Right renal cortex interstitium (tissue), 3 donors: ENCODE measurements around the gene ZNRF1. TPM values are rescaled to one million over a fixed set of nuclear protein-coding genes. Genes with fewer than 3 reads are reported as not detected.

Source experiments
- DNase-seq, 3 donors: peaks; one replicate each; pipeline ENCODE4 v3.0.0-alpha.2; 2013; ENCODE audit warnings: low read depth in 3 of 3, low spot score in 2 of 3
- polyA plus RNA-seq, 3 donors: library from polyadenylated mRNA; unstranded; fragments of 120-200 nt; gene quantifications; one replicate each; pipeline ENCODE4 v1.2.1, GENCODE V29; 2013; ENCODE audit not compliant: insufficient read length in 3 of 3

ZNRF1 gene
- polyA plus RNA-seq, 3 donors, result 28.7 to 29.0 (median 28.7) TPM

DNA sequence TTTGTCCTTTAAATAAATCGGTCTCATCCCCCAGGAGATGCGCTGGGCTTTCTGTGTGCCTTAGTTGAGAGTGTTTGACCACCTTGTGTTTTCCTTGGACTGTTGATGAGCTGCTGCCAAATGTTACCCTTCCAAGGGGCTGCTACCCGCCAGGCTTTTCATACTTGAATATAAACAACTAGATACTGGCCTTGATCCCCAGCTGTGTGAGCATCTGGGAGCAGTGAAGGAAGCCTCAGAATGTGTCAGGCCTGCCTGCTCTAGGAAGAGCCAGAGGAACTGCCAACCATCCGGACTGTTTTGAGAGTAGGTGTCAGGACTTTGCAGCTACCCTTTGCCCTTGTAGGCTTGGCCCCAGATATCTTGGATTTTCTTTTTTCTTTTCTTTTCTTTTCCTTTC, 60.0 kb downstream of the ZNRF1 start:
- DNase-seq, result no peak

DNA sequence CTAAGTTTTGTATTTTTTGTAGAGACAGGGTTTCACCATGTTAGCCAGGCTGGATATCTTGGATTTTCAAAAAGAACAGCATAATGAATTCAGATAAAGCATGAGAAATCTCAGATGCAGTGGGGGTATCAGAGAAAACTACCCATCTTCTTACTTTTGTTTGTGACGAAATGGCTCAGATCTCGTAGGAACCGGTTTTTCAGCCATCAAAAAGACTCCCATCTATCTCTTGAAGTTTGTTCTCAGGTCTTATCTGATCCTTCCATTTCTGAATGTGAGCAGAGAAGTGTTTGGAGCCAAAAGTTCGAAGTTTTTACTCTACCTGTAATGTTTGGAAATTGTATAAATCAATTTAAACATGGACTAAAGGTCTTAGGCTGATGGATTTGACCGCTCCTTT, 60.6 kb downstream of the ZNRF1 start:
- no peak for DNase-seq

DNA sequence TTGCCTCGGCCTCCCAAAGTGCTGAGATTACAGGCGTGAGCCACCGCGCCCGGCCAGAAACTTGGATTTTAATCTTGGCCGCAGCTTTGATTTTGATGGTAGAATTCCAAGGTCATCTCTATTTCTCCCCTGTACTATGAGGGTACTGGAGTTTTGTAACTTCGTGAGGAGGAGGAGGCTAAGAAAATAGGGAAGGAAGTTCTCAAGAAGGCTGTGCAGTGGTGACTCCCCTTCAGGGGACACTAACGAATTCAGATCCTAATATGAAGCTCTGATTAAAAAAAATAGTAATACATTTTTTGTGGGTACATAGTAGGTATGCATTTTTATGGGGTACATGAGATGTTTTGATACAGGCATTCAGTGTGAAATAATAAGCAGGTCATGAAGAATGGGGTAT, 61.9 kb downstream of the ZNRF1 start:
- no peak for DNase-seq

DNA sequence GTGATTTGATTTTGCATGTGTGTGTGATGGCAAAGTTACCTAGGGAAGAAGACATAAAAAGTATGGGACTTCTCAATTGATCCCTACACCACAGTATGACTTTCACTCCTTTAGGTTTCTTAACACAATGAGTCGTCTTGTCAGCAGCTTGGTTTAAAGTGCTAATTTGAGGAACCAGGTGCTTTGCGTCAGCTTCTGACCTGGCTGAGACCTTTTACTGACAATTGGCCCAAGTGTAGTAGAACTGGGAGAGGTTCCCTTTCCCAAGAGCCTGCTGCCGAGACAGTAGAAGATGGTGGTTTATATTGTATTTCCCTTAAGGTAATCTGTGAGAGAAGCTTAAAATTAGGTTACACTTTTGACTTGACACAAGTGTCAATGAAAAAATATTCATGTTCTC, 62.8 kb downstream of the ZNRF1 start:
- DNase-seq, result no peak

DNA sequence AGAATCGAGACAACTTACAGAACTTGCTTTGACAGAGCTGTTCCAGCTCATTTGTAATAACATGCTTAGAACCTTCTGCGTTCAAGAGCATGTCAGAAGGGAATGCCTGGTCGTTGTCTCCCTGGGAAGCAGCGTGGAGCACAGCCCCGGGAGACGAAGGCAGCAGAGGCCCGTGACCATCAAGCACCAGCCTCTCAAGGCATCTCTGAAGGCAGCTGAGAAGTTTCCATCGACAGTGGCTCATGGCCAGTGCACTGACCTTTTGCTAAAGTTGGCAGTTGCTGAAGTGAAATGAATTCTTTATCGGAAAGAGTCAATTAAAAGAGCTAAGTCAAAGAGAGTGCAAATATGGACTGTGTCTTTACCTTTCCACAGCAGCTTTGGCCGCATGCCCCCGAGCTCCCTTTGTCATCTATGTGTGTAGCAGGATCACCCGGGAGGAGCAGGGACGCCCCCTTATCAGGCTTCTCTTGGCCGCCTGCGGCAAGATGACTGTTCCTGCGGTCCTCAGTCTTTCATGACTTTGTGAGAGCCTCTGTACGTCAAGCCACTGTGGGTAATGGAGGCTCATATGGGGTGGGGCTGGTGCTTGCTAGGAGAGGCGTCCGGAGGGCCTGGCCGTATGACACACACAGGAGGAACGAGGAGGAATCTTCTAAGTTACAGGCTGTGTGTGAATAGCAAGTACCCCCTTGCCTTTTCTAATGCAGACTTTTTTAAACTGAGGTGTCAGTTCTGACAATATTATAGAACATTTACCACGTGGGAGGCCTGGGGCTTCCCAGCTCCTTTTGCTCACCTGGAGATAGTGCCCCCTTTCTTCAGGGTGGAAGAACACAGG, 63.5 kb downstream of the ZNRF1 start:
- no peak for DNase-seq

DNA sequence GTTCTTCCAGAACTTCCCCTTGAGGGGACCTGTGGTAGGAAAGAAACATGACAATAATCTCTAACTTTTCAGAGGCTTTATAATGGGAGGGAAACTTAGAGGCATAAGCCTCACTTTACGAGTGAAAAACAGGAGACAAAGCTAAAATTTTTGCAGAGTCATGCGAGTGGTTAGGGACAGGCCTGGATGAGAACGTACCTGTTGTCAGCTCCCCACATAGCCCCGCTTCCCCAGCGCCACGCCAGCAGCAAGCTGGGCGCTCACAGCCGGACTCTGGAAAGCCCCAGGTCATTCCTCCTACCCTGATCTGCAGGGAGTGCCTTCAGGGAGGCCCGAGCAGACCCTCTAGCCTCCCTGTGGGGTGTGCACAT, 64.1 kb downstream of the ZNRF1 start:
- DNase-seq, result no peak

DNA sequence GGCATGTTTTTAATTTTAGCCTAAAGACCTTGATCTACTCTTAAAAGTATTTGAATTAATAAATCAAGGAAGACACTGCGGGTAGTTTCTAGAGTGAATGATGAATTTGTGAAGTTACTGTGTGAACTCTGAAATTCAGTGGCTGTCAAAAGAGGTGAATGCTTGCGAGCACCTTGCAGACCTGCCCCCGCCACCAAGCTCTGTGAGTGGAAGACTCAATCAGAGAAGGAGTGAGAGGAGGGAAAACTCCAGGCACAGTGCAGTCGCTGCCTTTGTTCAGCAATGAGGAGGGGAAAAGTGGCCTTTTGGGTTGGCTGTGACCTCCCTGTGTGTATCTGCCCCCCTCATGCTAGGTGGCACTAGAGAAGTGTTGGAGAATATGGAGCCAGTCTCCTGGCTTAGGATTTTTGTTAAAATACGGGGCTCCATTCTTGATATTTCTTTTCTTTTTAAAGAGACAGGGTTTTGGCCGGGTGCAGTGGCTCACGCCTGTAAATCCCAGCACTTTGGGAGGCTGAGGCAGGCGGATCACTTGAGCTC, 64.8 kb downstream of the ZNRF1 start:
- no peak for DNase-seq

DNA sequence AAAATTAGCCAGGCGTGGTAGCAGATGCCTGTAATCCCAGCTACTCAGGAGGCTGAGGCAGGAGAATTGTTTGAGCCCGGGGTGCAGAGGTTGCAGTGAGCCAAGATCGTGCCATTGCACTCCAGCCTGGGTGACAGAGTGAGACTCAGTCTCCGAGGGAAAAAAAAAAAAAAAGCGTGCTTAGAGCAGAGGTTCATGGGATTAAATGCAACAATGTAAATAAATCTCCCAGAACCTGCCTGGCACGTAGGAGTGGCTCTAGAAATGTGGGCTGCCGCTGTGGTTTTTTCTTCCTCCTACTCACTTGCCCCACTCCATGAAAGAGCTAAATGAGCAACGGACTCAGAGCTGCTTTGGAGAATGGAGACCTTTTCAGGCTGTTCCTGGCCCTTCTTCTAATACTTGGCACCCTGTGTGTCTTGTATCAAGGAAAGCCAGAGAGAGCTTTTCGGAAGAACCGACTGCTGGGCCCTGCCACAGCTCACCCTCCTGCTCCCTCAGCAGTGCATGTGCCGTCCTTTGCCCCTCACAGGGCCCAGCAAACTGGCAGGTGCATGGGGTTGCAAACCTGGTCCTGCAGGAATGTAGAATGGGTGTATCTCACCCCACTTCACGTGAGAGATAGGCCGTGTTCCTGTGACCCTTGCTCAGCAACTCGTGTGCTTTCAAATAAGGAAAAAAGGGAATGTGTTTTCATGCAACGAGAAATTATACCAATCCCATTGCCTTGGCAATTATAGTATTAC, 65.8 kb downstream of the ZNRF1 start:
- no peak for DNase-seq

DNA sequence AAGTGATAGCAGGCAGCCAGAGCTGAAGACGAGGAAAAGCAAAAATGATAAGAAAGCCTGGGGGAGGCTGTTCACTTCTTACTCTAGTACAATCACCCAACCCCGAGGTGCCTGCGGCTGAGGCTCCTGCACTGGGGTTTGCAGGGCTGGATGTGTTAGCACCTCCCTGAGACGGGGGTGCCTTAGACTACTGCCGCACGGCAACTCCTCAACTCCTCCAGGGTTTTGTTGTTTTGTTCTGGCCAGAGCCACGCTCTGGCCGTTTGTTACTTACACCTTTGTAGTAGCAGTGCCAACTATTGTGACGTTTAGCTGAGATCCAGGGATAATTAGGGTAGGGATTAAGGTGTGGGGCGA, 66.3 kb downstream of the ZNRF1 start:
- no peak for DNase-seq

DNA sequence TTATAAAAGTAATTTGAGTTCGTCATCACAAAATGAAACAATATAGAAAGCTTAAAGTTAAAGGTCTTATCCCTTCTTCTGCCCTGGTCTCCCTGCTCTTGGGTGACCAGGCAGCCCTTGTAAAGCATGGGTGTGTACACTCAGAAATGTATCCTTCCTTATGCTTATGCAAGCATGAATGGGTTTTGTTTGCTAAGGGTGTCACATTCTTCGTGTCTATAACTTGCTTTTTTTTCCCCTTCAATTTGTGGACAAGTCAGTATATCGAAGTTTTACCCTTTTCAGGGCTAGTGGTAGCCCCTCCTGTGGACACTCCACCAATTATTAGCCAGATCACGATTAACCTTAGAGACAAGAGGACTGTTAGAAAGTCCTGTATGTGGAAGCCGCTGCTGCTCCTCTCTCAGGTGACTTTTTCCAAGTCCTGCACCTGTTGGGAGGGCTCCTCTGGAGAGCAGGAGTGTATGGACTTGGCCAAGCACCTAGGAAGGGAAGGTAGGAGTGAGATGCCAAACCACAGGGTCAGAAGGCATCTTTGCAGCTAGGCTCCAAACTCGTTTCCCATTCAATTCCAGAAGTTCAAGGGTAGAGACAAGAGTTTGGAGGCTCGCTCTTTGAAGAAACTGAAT, 66.8 kb downstream of the ZNRF1 start:
- DNase-seq, result no peak

DNA sequence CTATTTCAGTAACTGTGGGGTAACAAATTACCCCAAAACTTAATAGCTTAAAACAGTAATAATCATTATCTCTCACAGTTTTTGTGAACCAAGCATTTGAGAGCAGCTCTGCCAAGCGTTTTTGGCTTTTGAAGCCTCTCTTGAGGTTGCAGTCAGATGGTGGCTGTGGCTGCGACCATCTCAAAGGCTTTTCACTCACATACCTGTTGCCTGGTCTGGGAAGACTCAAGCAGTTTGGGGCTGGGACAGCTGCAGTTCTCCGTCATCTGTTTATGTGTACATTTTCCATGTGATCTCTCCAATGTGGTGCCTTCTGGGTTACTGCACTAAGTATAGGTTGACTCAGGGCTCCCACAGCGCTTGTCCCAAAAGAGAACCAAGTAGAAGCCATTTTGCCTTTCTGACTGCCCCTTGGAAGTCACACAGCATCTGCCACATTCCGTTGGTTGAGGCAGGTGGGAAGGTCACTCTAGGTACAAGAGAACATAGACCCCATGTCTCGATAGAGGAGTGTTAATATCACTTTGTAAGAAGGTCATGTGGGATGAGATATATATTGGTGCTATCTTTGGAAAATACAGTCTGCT, 68.1 kb downstream of the ZNRF1 start:
- DNase-seq, result no peak

DNA sequence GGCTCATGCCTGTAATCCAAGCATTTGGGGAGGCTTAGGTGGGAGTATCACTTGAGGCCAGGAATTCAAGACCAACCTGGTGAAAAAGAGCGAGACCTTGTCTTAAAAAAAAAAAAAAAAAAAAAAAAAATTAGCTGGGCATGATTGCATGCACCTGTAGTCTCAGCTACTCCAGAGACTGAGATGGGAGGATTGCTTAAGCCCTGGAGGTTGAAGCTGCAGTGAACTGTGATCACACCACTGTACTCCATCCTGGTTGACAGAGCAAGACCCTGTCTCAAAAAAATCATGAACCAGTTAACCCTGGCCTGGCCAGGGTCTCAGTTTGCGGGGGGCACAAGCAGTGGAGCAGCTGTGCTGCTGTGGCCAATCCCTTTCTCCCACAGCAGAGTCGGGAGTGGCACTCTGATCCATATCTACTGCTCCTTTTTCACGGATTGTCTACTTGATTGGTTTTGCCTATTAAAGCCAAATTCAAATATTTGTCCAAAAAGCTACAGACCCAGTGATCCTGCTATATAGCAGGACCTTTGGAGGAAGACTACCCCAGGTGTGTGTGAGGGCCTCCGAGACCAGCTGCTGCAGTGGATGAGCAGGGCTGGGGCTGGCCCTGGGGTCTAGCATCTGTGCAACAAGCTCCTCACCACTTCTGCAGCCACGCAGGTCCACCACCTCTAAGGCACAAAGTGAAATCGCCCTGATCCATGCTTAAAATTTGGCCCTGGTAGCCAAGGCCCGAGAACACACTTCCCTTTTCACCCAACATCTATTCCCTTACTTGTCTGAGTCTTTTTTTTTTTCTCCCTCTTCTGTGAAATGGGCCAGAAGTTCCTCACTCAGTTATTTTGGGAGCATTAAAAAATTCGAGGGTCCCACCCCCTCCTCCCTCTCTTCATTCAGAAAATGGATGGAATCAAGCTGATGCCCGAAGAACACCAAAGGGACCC, 69.5 kb downstream of the ZNRF1 start:
- DNase-seq, result no peak

DNA sequence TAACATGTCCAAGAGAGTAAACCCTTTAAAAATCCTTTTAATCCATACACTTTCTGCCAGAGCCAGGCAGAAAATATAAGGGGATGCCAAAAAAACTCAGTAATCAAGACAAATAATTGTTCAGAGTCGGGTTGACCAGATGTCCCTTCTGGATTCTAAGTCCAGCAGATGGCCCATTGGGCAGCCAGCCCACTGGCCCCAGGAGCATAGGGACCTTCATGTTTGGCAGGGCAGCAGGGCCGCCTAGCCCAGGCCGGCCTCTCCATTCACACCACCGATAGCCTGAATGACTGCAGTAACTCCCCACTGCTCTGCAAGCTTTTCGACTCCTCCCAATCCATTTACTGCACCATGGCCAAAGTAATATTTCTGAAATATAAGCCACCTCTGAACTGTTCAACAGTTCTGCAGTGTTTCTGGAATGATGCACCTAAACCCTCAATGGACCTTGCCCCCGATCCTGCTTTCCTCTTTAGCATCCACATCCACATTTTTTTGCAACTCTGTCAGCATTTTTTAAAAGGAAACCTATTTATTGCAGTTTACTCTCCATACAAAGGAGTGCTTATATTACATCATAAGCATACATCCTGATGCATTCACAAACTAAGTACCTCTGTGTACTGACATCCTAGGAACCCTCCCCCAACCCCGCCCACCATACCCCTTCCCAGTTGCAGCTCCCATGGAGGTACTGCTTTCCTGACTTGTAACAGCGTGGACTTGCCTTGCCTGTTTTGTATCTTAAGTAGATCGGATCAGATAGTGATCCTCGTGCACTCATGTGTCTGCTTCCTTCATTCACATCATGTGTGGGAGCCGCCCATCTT, 71.4 kb downstream of the ZNRF1 start:
- no peak for DNase-seq

DNA sequence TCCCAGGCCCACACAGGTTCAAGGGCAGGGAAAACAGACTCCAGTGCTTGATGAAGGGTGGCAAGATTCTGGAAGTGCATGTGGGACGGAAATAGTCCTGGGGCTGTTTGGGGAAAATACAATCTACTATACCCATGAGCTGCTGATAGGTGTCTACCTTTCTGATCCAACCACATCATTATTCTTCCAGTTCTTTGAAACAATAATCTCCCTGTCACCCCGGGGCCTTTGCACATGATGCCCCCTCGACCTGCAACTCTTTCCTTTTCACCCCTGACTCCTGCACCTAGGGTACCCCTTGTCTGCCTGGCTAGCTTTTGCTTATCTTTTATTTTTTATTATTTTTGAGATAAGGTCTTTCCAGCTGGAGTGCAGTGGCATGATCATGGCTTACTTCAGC, 72.8 kb downstream of the ZNRF1 start:
- no peak for DNase-seq

DNA sequence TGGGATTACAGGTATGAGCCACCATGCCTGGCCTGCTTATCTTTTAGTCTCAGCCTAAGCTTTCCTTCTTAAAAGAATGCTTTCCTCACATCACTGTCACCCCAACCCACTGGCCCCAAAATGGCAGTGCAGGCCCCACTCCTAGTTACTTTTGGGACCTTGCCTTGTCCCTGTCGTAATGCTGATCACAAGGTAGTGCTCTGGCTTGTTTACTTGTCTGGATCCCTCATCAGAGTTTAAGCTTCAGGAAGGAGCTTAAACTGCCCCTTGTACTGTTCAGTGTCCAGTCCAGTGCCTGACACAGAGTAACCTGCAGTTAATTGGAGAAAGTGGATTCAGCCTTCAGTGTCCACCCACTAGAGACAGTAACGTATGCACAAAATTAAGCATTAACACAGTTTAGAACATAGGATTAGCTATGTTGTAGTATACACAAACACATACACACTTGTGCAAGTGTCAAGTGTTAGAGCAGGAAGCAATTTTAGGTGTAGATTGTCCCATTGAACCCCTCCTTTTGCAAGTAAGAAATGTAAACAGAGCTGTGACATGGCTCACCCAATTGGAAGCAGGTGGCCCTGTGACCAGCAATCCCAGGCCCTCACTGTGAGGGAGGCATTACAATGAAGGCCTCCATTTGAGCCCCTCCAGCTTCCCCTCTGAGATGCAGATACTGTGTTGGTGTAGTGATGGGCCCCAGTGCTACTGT, 73.6 kb downstream of the ZNRF1 start:
- DNase-seq, result no peak

DNA sequence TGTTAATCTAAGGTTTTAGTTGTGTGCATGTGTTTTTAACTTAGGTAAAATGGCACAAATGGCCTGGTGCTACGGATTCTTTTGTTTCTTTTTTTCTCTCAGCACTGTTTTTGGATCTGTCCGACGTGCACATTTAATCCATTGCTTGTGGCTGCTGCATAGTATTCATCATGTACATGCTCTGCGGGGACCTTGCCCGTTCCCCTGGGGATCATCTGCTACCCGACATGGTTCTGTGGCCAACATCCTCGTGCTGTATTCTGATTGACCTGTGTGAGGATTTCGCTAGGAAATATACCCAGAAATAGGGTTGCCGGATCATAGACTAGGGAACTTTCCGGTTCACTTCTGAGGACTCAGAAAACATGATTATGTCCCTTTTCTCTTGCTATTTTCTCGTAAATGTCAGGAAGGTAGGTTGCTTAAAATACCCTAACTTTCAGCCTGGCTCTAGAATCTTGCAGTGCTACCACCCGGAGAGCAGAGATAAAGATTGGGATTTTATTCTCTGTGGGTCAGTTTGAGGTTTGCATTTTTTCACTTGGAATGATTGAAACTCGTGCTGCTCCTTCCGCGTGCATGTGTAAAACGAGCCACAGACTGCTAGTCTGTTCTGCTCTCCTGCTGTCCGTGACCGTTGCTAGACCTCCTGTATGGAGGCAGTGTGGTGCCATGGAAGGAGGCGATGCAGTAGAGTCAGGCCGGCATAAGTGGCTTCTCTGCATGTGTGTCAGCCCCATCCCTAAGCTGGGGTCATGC, 74.9 kb downstream of the ZNRF1 start:
- DNase-seq, result no peak

DNA sequence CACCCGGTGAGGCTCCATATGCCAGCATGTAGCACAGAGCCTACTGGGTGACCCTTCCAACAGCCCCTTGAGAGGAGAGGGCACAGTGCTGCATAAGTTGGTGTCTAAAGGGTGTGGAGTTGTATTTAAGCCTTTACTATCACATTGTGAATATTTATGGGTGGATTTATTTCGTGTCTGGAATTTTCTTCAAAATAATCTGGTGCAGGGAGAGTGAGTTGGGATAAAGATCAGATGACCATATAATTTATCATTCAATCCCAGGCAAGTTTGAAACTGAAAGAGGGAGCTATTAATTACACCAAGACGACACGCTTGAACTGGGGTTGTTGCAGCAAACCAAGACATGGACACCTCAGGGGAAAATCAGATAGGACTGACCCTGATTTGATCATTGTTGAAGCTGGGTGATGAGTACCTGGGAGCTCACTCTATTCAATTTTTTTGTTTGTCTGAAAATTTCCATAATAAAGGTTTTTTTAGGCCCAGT, 75.5 kb downstream of the ZNRF1 start:
- no peak for DNase-seq
